HepG2 (cell line): ENCODE measurements around the gene PFKFB2. TPM values are rescaled to one million over a fixed set of nuclear protein-coding genes. Genes with fewer than 3 reads are reported as not detected.

ENCODE experiments used
- AKAP8 ChIP-seq: sonication (generic); formaldehyde crosslinking; IDR thresholded peaks from 2 replicates; pipeline ENCODE4 v1.5.1; 2020; ENCODE audit warnings: mild to moderate bottlenecking, missing genetic modification reagents
- BRD4 ChIP-seq: sonication (generic); formaldehyde crosslinking; IDR thresholded peaks from 2 replicates; pipeline ENCODE4 v1.4.0; 2020; ENCODE audit warnings: missing genetic modification reagents
- ELF1 ChIP-seq: sonication (generic); formaldehyde crosslinking; IDR thresholded peaks from 2 replicates; pipeline ENCODE4 v1.4.0; 2020; ENCODE audit warnings: missing genetic modification reagents
- ERF ChIP-seq: IDR thresholded peaks from 2 replicates; pipeline ENCODE4 v1.6.1; 2018; ENCODE audit warnings: missing biosample characterization, missing genetic modification reagents
- ETV6 ChIP-seq: sonication (generic); formaldehyde crosslinking; conservative IDR thresholded peaks from 2 replicates; pipeline ENCODE4 v1.4.0; 2020; ENCODE audit warnings: missing genetic modification reagents
- FOSL1 ChIP-seq: sonication (generic); formaldehyde crosslinking; IDR thresholded peaks from 2 replicates; pipeline ENCODE4 v1.9.0; 2021; ENCODE audit warnings: missing genetic modification reagents, borderline replicate concordance
- FOXP1 ChIP-seq, 2 experiments: fragments of 450-650 bp in 1 of 2; IDR thresholded peaks; 2 replicates each; pipeline ENCODE4 v1.6.1; 2017 to 2018; ENCODE audit warnings: antibody characterized with exemption in 1 of 2
- NFE2L2 ChIP-seq: fragments of 150-350 bp; IDR thresholded peaks from 2 replicates; pipeline ENCODE4 v1.6.1; 2014; ENCODE audit warnings: low read length
- NFKBIZ ChIP-seq: IDR thresholded peaks from 2 replicates; pipeline ENCODE4 v1.6.1; 2018; ENCODE audit warnings: missing genetic modification reagents, missing compliant biosample characterization
- NKX3-1 ChIP-seq: sonication (generic); formaldehyde crosslinking; IDR thresholded peaks from 2 replicates; pipeline ENCODE4 v1.5.0; 2020; ENCODE audit warnings: missing genetic modification reagents
- PAF1 ChIP-seq: IDR thresholded peaks from 2 replicates; pipeline ENCODE4 v1.6.1; 2016; ENCODE audit warnings: missing genetic modification reagents, missing compliant biosample characterization
- PHF8 ChIP-seq: sonication (generic); formaldehyde crosslinking; IDR thresholded peaks from 2 replicates; pipeline ENCODE4 v1.5.0; 2020; ENCODE audit warnings: missing genetic modification reagents
- RFXAP ChIP-seq: sonication (generic); formaldehyde crosslinking; IDR thresholded peaks from 2 replicates; pipeline ENCODE4 v1.4.0; 2020; ENCODE audit warnings: missing genetic modification reagents, borderline replicate concordance
- SMARCE1 ChIP-seq: fragments of 450-650 bp; IDR thresholded peaks from 2 replicates; pipeline ENCODE4 v1.6.1; 2017; ENCODE audit warnings: borderline replicate concordance
- SNAI1 ChIP-seq: sonication (generic); formaldehyde crosslinking; IDR thresholded peaks from 2 replicates; pipeline ENCODE4 v1.5.0; 2020; ENCODE audit warnings: mild to moderate bottlenecking, missing genetic modification reagents, borderline replicate concordance
- TCF7 ChIP-seq: sonication (generic); IDR thresholded peaks from 2 replicates; pipeline ENCODE4 v1.6.1; 2016; ENCODE audit warnings: antibody characterized with exemption, low read depth
- ZFP36L2 ChIP-seq: sonication (generic); formaldehyde crosslinking; IDR thresholded peaks from 2 replicates; pipeline ENCODE4 v1.4.0; 2020; ENCODE audit warnings: missing genetic modification reagents
- ZMAT3 ChIP-seq: sonication (generic); formaldehyde crosslinking; conservative IDR thresholded peaks from 2 replicates; pipeline ENCODE4 v1.7.0; 2021; ENCODE audit warnings: missing genetic modification reagents
- ZNF292 ChIP-seq: sonication (generic); formaldehyde crosslinking; IDR thresholded peaks from 2 replicates; pipeline ENCODE4 v1.8.1; 2022; ENCODE audit warnings: mild to moderate bottlenecking, low read depth, missing genetic modification reagents, borderline replicate concordance
- ZNF432 ChIP-seq: sonication (generic); formaldehyde crosslinking; IDR thresholded peaks from 2 replicates; pipeline ENCODE4 v1.5.0; 2020; ENCODE audit warnings: missing genetic modification reagents, mild to moderate bottlenecking, borderline replicate concordance
- ZNF530 ChIP-seq: sonication (generic); formaldehyde crosslinking; IDR thresholded peaks from 2 replicates; pipeline ENCODE4 v1.5.0; 2020; ENCODE audit warnings: low read depth, mild to moderate bottlenecking, missing genetic modification reagents
- ZNF558 ChIP-seq: sonication (generic); formaldehyde crosslinking; IDR thresholded peaks from 2 replicates; pipeline ENCODE4 v1.9.0; 2022; ENCODE audit warnings: mild to moderate bottlenecking, missing genetic modification reagents, borderline replicate concordance
- ZNF577 ChIP-seq: sonication (generic); formaldehyde crosslinking; IDR thresholded peaks from 2 replicates; pipeline ENCODE4 v1.4.0; 2020; ENCODE audit warnings: mild to moderate bottlenecking, low read depth, missing genetic modification reagents, borderline replicate concordance
- ZNF615 ChIP-seq: sonication (generic); formaldehyde crosslinking; IDR thresholded peaks from 2 replicates; pipeline ENCODE4 v1.5.0; 2020; ENCODE audit warnings: mild to moderate bottlenecking, missing genetic modification reagents, borderline replicate concordance
- ZNF703 ChIP-seq: sonication (generic); formaldehyde crosslinking; IDR thresholded peaks from 2 replicates; pipeline ENCODE4 v1.5.1; 2020; ENCODE audit warnings: missing genetic modification reagents, mild to moderate bottlenecking, moderate library complexity, borderline replicate concordance
- ZNF724P ChIP-seq: sonication (generic); formaldehyde crosslinking; IDR thresholded peaks from 2 replicates; pipeline ENCODE4 v1.8.0; 2022; ENCODE audit warnings: missing genetic modification reagents, borderline replicate concordance
- ZNF761 ChIP-seq: sonication (generic); formaldehyde crosslinking; conservative IDR thresholded peaks from 2 replicates; pipeline ENCODE4 v1.4.0; 2020; ENCODE audit warnings: mild to moderate bottlenecking, missing genetic modification reagents
- polyA plus RNA-seq, 8 experiments: library from polyadenylated mRNA; depleted of rRNA in 3 of 8; stranded (reverse) in 7 of 8; unstranded in 1 of 8; fragments of >200 nt; fragmentation: Illumina TruSeq in 4 of 8; extraction: Trizol in 4 of 8; gene quantifications; 2 replicates each; pipeline versions ENCODE4 v1.2.1 to v1.2.3, GENCODE V29; 2011 to 2016; ENCODE audit warnings: low read depth in 4 of 8, missing spikeins in 1 of 8, mixed read lengths in 1 of 8; ENCODE audit not compliant: insufficient read depth in 1 of 8
- total RNA-seq, 5 experiments: library from RNA; depleted of rRNA; stranded (reverse); fragments of >200 nt; fragmentation: Illumina TruSeq; extraction: Trizol; gene quantifications; 2 replicates each; pipeline ENCODE4 v1.2.3, GENCODE V29; 2016; ENCODE audit warnings: low read depth in 1 of 5
- TF ChIP-seq, protein P1 (sequence below): sonication (generic); formaldehyde crosslinking; IDR thresholded peaks from 2 replicates; pipeline ENCODE4 v1.4.0; 2020; ENCODE audit warnings: mild to moderate bottlenecking, missing genetic modification reagents
- TF ChIP-seq, protein P2 (sequence below): sonication (generic); formaldehyde crosslinking; IDR thresholded peaks from 2 replicates; pipeline ENCODE4 v1.8.0; 2022; ENCODE audit warnings: mild to moderate bottlenecking, missing genetic modification reagents; ENCODE audit not compliant: insufficient replicate concordance
- TF ChIP-seq, protein P3 (sequence below): sonication (generic); formaldehyde crosslinking; IDR thresholded peaks from 2 replicates; pipeline ENCODE4 v1.4.0; 2020; ENCODE audit warnings: missing genetic modification reagents, borderline replicate concordance

The PFKFB2 gene
- total and polyA plus RNA-seq, 2 of the 13 experiments (the other 11 are each of a cell fraction or from before 2014, with no cell fraction given), result 4.6 to 10.6 TPM

DNA sequence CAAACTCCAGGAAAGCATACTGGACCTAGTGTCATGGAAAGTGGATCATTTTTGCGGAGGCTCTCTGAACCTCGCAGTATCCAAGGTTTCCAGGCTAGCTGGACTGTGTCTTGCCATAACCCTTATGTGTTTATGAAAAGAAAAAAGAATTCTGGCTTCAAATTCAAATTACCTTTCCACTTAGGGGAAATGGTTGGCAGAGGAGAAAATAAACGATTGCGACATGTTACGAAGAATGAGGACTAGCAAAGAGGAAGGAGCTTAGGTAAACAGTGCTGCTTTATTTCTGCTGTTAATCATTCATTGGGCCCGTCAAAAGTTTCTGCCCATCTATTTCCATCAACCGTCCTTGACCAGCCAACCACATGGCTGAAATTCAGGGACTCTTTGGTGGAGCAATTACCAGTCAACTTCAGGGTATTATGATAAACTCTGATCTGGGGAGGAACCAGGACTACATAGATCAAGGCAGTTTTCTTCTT, 50.9 kb downstream of the PFKFB2 start, which contains the start of gene C4BPA (continued):
- TF ChIP-seq ZNF530, result no peak
- no peak for TF ChIP-seq FOXP1 (IDR thresholded peaks at IDR 0.05)
- TF ChIP-seq FOXP1 (CRISPR knock-in tag; IDR thresholded peaks at IDR 0.05), result 0 out of 2 replicates have a peak, but pooled peaks have one; percentile 40
- no peak for TF ChIP-seq NFE2L2
- TF ChIP-seq FOSL1 (CRISPR knock-in tag), result no peak
- TF ChIP-seq TCF7, result no peak
- TF ChIP-seq PAF1 (CRISPR knock-in tag), result no peak
- TF ChIP-seq ZNF615 (CRISPR knock-in tag), result no peak; the same call in 1 of the 2 replicates
- TF ChIP-seq SNAI1 (CRISPR knock-in tag), result no peak
- no peak for TF ChIP-seq ETV6 (CRISPR knock-in tag)
- TF ChIP-seq ZNF292 (CRISPR knock-in tag), result no peak
- TF ChIP-seq ZNF558 (CRISPR knock-in tag), result no peak
- TF ChIP-seq ERF (CRISPR knock-in tag), result peak; percentile 45; the same call in 1 of the 2 replicates
- no peak for TF ChIP-seq PHF8 (CRISPR knock-in tag)
- no peak for TF ChIP-seq ZNF724P (CRISPR knock-in tag)
- no peak for TF ChIP-seq ZFP36L2 (CRISPR knock-in tag)
- no peak for TF ChIP-seq ZNF761 (CRISPR knock-in tag)
- TF ChIP-seq NKX3-1 (CRISPR knock-in tag), result no peak
- TF ChIP-seq AKAP8 (CRISPR knock-in tag), result no peak
- TF ChIP-seq, protein P1, sequence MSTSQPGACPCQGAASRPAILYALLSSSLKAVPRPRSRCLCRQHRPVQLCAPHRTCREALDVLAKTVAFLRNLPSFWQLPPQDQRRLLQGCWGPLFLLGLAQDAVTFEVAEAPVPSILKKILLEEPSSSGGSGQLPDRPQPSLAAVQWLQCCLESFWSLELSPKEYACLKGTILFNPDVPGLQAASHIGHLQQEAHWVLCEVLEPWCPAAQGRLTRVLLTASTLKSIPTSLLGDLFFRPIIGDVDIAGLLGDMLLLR, result no peak
- no peak for TF ChIP-seq ZMAT3 (CRISPR knock-in tag)
- no peak for TF ChIP-seq SMARCE1
- no peak for TF ChIP-seq ZNF577 (CRISPR knock-in tag)
- no peak for TF ChIP-seq ZNF703 (CRISPR knock-in tag)
- no peak for TF ChIP-seq BRD4 (CRISPR knock-in tag)
- TF ChIP-seq, protein P2, sequence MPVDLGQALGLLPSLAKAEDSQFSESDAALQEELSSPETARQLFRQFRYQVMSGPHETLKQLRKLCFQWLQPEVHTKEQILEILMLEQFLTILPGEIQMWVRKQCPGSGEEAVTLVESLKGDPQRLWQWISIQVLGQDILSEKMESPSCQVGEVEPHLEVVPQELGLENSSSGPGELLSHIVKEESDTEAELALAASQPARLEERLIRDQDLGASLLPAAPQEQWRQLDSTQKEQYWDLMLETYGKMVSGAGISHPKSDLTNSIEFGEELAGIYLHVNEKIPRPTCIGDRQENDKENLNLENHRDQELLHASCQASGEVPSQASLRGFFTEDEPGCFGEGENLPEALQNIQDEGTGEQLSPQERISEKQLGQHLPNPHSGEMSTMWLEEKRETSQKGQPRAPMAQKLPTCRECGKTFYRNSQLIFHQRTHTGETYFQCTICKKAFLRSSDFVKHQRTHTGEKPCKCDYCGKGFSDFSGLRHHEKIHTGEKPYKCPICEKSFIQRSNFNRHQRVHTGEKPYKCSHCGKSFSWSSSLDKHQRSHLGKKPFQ (CRISPR knock-in tag), result no peak
- TF ChIP-seq RFXAP (CRISPR knock-in tag), result no peak
- TF ChIP-seq, protein P3, sequence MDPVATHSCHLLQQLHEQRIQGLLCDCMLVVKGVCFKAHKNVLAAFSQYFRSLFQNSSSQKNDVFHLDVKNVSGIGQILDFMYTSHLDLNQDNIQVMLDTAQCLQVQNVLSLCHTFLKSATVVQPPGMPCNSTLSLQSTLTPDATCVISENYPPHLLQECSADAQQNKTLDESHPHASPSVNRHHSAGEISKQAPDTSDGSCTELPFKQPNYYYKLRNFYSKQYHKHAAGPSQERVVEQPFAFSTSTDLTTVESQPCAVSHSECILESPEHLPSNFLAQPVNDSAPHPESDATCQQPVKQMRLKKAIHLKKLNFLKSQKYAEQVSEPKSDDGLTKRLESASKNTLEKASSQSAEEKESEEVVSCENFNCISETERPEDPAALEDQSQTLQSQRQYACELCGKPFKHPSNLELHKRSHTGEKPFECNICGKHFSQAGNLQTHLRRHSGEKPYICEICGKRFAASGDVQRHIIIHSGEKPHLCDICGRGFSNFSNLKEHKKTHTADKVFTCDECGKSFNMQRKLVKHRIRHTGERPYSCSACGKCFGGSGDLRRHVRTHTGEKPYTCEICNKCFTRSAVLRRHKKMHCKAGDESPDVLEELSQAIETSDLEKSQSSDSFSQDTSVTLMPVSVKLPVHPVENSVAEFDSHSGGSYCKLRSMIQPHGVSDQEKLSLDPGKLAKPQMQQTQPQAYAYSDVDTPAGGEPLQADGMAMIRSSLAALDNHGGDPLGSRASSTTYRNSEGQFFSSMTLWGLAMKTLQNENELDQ (CRISPR knock-in tag), result no peak
- no peak for TF ChIP-seq ZNF432 (CRISPR knock-in tag)
- TF ChIP-seq ELF1, result peak; percentile 51; the same call in 1 of the 2 replicates
- TF ChIP-seq NFKBIZ, result no peak
